ENCODE data around the gene CDH15.

- TF ChIP-seq CTCF (IDR thresholded peaks at IDR 0.05; ENCODE audit: poor library complexity, severe bottlenecking) (no peak), POLR2AphosphoS5 (IDR thresholded peaks at IDR 0.05) (no peak), REST (IDR thresholded peaks at IDR 0.05; ENCODE audit: borderline replicate concordance) (no peak), TAF1 (IDR thresholded peaks at IDR 0.05; ENCODE audit: low read depth) (no peak), RAD21 (conservative IDR thresholded peaks at IDR 0.05) (no peak), EZH2 (IDR thresholded peaks at IDR 0.05; ENCODE audit: borderline replicate concordance, insufficient read depth, low read length, poor library complexity, severe bottlenecking) (no peak), MXI1 (conservative IDR thresholded peaks at IDR 0.05; ENCODE audit: poor library complexity, severe bottlenecking) (no peak), EP300 (conservative IDR thresholded peaks at IDR 0.05; ENCODE audit: poor library complexity, severe bottlenecking) (no peak), SMC3 (conservative IDR thresholded peaks at IDR 0.05; ENCODE audit: poor library complexity) (no peak)
These were observed 21.5 kb downstream of the CDH15 start for GRCh38 chr16:89192956-89193575.

Measured in neural cell (in vitro differentiated cells).